NOMO-1 treated with DMSO at 0.1 percent for 48 hours (cell line): Measurements from ENCODE around the gene SEMA3A.

ENCODE experiments used
- DNase-seq: peaks from one replicate; lab custom pipeline; 2025; ENCODE audit not compliant: unreplicated experiment; lab: John Stamatoyannopoulos, UW

The SEMA3A gene

DNA sequence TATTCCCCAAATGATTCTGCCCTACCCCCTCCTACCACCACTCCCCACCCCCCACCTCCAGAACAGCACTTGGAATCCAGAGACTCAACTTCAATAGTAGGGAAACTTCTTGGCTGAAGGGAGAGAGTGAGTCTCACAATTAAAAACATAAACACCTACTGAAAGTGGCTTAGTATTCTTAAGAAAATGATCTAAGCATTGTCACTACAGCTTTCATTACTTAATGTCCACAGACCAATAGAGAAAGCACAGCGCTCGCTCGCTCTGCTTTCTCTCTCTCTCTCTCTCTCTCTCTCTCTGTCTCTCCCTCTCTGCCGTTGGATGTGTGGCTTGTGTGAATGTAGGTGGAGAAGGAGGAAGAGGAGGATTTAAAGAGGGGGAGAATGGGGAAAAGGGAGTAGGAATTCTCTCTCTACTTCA is 1.5 kb upstream of the SEMA3A start:
- DNase-seq: no peak

DNA sequence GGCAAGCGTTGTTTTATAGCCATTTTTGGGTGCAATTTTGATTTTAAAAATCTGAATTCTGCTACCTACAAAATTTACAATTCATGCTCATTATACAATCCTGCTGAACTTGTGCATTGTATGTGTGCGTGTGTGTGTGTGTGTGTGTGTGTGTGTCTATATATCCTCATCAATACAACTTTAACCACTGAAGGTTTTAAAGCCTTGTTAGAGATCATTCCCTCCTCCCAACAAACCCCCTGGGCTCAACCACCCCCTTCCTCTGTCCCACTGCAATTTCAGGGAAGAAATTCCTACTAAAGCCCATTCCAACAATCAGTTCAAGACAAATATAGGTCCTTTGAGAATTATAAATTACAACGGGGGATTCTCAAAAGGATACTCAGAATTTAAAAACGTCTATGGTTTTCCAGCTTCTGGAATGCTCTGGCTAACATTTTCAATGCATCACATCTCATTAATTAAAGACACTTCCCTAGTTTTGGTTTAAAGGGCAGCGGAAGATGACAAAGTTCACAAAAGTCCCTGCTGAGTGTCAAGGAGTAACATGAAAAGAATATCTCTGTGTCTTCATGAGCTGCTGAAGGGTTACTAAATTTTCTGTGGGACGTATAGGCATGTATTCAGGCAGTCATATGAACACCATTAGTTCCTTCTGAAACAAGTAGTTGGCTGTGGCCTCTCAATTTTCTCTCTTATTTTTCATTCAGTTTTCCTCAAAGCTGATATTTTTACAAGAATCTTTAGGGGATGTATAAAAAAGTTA is 889 bp upstream of the SEMA3A start:
- DNase-seq: no peak

DNA sequence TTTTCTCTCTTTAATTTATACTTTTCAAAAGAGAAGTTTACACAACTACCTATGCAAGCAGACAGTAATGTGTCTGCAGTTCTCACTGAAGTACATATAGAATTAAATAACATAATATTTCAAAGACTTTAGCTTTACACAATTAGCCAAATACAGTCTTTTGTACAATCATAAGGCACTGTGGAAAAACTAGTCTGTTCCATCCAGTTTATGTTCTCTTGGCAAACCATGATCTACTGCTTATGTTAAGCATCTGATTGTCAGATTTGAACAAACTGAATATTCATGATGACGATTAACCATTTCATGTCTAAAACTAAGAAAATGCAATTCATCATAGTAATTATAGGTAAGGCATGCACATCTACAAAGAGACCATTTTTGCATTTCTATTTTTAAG is 842 bp downstream of the SEMA3A start:
- DNase-seq: no peak

DNA sequence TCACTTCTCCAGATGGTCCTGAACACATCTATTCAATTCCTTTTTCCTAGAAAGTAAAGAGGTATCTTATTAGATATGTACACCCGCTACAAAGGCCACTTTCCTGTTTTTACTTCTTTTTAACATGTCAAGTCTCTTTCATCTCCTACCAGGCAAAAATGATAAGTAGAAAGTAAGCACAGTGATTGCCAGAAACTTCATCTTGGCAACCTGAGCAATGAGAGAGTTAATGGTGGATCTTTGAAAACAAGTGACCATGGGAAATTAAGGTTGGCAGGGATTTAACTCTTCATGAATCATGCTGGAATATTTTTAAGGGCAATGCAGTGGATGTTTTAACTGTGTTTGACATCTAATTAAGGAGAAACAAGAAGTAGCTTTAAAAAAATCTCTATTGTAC is 2.7 kb downstream of the SEMA3A start:
- no peak for DNase-seq

DNA sequence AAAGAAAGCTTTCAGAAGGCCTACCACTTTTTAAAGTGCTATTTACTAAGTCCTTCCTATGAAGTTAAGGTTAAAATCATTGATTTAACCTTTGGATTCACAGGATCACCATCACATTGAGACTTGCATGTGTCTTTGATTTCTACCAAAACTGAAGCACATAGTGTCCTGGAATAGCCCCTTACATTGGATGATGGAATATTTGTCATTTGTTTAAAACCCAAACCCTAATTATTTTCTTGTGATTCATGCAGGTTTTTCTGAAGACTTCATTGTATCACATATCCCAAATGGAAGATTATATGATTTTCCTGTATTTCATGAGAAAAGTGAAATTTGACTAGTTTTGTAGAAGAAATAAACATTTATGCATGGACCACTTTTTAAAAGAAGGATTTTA is 3.3 kb downstream of the SEMA3A start:
- DNase-seq: no peak

DNA sequence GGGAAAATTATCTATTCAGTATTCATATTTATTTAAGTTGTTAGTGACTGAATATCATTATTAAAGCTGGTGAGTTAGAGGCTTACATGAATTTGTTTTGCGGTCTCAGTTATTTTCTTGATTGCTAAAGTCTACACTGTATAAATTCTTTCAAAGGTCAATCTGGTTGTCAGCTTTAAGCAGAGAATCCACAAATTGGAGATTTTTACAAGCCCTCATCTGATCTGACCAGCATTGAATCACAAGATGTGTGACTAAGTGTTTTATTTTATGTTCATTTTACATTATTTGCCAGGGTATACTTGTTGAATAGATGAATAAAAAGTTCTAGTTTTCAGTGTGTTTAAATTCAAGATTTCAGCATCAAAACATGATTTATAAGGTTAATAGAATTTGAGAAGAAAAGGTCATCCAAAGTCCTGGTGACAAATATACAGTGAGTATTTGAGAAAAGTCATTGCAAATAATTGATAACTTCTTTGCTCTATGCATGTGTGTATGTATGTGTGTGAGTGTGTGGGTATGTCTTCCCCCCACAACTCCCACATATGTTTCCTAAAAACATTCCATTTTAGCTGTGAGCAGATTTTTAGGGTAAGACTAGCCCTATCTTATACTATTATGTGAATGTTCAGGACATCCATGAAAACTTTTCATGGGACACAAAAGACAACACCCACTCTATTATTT is 4.4 kb downstream of the SEMA3A start:
- no peak for DNase-seq

DNA sequence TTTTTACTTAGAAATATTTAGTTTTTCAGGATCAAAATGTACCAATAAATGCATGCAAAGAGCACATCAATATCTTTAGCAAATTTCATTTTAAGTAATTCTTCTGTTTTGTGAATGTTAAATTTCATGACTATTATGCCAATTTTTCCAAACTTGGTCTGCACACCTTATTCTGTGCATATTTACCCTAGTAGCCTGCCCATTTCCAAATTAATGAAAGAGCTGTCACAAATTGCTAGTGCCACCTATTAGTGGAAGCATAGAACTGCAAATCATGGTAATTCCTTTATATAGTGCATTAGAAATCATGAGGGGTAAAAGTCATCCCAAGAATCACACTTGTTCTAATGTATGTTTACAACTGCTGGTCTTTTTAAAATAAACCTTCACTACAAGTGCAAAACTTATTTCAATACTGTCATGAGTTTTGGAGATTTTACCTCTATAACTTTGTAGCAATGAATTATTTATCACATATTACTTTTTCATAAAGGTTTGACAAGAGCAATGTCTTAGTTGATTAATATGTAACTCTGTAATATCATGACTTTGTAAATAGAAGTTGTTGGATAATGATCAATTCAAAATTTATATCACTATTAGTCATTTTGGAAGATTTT is 5.7 kb downstream of the SEMA3A start:
- no peak for DNase-seq

DNA sequence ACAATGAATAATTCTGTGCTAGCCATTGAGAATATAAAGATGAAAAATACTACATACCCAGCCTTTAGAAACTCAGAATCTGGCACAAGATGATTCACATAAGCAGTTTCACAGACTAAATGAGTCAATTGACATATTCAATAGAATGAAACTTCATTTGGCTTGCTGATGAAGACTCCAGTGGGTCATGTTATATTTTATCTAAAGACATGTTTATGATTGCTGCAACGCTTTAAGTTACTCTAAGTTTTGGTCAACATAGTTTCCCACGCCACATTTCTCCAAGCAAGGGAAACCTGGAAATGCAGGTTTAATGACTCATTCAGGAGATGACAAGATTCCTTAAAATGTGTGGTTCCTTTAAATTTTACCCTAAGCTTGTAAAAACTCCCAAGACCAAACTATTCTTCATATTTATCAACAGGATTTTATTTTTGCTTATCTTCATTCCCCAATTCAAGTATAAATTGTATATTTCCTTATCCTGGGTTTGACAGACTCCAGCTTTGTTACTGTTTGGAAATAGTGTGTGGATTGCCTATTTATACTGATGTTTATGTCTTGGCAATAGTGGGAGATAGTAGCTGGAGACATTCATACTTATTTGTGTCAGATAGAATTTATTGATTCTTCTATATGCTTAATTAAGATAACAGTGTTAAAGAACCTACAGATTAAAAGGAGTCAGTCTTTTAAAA is 6.6 kb downstream of the SEMA3A start:
- DNase-seq: no peak

DNA sequence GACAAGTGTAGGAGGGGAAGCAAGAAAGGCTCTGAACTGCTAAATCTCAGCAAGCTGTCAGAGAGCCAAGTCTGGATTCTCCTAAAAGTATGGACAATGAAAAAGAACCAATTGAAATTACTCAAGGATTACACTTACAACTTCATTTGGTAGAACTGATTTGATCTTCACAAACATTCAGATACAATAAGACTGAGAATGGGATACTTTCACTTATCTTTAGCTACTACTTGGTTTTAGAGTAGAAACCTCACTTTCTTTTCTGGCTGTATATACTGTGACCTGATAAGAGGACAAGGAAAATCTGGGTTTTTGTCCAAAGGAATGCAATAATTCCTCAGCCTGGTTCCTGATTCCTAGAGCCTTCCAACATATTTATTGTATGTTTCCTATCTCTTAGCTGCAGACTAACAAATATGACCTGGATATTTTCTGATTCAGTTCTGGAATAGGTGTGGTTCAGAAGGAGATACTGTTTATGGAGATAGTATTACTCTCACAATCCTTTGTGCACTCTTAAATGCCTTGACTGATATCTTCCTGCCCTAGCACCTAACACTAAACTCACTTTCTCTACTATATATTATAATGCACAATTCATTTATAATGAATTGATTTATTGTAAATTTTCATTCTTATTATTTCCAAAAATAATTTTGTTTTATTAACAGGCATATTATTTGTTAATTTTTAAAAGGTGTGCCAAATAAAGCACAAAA is 7.3 kb downstream of the SEMA3A start:
- no peak for DNase-seq

DNA sequence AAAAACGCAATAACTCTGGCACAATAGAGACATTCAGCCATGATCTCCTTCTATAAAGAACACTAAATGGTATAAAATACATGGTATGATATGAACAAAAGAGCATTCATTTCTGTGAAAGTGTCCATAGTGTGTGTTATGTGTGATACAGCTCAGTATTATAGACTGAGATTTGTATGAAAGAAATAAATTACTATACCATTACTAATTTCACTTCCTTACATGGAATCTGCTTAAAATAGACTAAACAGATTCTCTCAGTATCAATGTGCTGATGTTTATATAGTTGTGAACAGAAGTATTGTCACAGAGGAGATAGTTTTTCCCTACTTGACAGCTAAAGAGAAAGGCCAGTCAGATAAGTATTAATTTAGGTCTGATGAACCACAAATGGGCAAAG is 10.8 kb downstream of the SEMA3A start:
- DNase-seq: no peak

DNA sequence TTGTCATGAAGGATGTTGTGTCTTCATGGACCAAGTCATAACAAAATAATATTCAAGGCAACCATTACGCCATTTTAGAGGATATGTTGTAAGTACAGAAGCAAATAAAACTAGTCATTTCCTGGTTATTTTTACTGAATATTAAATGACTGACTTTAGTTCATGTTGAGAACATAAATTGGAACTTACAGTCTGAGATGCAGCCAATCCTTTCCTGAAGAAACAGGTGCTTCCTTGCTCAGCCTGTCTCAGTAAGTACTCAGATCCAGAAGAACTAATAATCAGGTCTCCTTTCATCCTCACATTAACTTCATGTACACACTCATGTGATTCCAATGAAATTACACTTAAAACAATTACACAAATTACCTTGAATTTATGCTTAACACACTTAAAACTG is 12.3 kb downstream of the SEMA3A start:
- DNase-seq: no peak

DNA sequence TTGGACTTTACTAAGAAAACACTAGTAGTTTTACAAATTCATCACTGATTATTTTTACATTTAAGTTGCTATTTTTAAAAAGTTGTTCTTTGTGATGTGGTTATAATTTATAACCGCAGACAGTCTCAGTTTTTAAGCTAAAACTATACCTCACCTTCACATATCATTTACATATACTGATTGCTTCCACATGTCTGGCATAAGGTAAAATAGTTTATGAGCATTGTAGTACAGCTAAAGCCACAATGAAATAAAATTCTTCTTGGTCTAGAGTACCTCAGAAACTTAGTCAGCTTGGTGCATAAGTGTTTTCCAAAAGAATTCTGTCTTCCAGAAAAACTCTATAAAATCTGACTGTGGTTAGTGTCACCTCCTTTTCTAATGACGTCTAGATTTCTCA is 13.0 kb downstream of the SEMA3A start:
- no peak for DNase-seq

DNA sequence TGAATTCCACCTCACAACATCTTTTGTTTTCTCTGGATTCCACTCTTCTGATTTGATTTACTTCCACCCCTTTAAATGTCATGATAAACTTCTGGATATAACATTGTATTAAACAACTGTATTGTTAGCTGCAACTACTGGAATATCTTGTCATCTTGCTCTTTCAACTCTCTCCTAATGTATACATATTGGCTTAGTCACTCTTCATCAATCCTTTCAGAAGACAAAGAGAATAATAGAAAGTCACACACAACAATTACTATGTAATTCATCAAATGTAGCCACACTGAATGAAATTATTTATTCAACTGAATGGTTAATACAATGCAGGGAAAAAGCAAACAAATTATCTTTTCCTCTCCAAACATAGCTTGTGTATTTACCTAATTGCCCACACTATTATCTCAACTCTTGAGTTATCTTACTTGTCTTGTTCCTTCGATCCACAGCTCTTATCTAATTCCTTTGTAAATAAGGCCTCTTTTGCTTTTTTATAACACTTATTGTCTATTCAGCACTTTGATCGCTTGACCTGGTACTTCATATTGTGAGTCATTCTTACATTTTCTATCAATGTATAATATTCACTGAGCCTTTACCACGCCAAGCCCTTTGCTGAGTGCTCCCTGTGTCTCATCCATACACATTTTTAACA is 16.7 kb downstream of the SEMA3A start:
- no peak for DNase-seq

DNA sequence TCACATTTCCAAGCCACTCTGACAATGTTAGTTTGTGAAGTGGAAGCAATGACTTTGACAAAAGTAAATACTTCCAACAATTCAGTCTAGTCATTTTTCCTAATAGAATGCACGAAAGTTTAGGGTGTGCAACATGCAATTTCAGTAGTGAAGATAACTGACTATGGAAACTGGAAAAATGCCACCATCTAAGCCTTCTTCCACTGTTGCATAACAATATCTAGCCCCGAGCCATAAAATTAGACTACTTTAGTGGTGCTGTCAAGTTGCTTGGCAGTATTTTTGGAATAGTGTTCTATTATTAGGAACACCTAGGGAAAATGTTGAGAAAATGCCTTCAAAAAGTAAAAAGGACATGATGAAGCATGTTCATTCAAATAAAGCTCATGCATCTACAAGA is 17.9 kb downstream of the SEMA3A start:
- no peak for DNase-seq

DNA sequence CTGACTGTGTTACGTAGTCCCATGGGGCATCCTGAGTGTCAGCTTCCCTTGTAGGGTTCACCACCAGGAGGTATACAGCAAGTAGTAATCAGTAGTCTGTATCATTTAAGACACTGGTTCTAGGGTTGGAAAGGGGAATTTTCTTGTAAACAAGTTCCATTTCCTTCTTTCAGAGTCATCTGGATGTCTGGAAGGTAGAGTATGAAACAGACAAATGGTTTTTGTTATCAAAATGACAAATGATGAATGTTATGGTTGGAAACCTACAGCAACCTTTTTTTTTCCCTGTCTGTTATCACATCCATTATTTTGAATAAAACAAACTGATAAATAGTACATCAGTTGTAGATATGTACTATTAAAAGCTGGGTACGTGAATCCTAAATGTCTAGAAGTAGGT is 19.1 kb downstream of the SEMA3A start:
- no peak for DNase-seq

DNA sequence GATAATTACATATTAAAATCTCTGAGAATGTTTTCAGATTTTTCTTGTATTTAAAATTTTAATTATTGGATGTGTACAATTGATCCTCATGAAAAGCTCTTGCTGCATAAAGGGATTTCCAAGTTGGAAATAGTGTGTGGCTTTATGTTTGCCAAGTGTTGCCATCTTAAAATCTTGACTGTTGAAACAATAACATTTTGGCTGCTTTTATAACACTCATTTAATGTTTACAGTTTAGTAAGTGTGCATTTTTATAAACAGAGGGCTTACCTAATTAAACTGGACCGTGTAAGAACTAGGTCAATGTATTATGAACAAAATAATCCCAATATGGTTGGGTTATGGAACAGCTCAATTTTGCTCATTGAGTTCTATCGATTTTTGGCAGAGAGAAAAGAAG is 23.9 kb downstream of the SEMA3A start:
- no peak for DNase-seq

DNA sequence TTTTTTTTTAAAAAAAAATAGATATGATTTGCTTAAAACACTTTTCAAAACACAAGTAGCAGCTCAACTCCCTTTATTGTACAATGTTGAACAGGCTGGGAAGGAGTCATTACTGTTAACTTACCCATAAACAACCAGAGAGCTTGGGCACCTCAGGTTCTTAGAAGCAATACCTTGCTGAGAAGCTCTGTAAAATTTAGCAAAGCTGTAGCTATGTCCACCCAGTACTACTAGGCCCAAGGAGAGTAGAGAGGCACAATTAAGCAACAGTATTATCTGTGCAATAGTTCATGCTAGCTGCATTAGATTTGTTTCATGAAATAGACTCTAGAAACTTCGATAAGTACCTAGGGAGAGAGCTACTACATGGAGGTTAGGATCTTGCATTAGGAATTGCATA is 32.0 kb downstream of the SEMA3A start:
- DNase-seq: no peak

DNA sequence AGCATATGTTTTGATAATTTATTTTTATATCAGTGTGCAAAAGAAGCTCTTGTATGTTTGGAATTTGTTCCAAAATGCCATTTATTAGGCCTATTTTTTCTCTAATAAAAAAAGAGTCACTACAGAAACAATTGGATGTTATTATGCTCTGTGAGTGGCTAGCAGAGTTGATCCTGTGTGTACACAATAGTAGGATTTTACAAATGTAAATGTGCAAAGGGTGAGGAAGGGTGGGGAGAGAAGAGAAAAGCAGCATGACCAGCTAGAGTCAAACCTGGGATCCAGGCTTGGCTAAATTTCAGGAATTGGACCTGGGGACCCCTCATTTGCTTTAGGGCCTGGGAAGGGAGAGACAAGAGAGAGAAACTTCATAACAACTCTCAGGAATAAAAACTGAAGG is 32.5 kb downstream of the SEMA3A start:
- DNase-seq: no peak

DNA sequence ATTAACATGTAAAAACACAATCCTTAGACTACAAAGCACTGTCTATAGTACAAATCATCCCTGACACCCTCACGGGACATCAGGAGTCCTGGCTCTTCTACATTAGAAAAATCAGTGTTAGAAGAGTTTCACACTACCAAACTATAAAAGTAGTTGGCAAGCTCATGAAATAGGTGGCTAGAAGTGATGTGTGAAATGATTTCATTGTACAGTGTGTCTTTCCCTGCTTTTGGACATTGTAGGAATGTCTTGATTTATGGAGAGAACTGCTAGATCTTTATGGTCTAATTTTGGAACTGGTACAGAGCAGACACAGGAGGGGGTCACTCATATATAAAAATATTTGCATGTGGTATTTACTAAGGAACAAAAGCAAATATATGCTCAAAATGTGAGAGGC is 33.2 kb downstream of the SEMA3A start:
- no peak for DNase-seq

DNA sequence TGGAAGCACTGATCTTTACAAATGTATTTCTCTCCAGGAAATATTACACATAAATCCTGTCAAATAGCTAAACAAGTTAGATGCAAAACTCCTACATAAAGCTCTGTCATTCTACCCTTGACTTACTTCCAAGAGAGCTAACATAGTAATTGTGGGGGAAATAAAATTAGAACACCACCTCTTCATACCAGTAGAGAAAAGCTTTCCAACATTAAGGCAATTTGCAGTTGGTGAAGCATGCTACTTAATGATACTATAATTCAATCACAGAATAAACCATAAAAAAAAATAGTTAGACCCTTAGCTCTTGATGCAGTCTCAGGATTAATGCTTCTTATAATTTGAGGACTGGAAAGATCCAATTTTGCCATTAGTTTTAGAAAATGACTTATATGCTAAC is 35.2 kb downstream of the SEMA3A start:
- no peak for DNase-seq

DNA sequence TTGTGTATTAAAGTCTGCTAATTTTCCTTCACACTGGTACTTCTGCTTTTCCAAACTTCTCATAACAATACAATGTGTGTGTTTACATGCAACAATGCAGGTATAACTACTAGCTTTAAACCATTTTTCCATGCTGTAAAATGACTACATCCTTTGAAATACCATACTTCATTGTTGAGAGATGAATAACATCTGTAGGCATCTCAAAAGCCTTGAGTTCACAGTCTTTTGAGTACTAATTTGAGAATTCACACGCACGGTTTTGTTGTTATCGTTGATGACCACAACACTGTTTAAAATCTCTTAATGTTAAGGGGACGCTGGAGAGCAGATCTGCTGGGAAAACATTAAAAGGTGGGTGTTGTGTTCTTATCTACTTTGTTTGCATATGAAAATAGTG is 37.4 kb downstream of the SEMA3A start:
- no peak for DNase-seq
